Neural cell (in vitro differentiated cells): ENCODE results near the gene GRM5. TPM values are rescaled to one million over a fixed set of nuclear protein-coding genes. Genes with fewer than 3 reads are reported as not detected.

Experiments
- polyA plus RNA-seq: library from polyadenylated mRNA; depleted of rRNA; stranded (reverse); fragments of >200 nt; gene quantifications from 2 replicates; pipeline ENCODE4 v1.2.3, GENCODE V29; 2014
- small RNA-seq, 3 experiments: library from RNA; depleted of rRNA; stranded (forward); fragments of <200 nt; gene quantifications; one replicate each; pipeline ENCODE3, GENCODE V24; 2012

Gene GRM5
- polyA plus RNA-seq, 1 donor from 2014 or later: 11.8 TPM

Small RNAs within 50 kb of the gene (small RNA-seq; reads per million reads assigned to genes)
- gene RNU6-16P: 1.2 to 14.2 (median 2.9) reads per million in 3 experiments

Other genes starting within 250 kb of the GRM5 start
- gene TYR, start 111.9 kb upstream of the GRM5 start, polyA plus RNA-seq: not detected in 2 replicates